Measurements from ENCODE around the gene ABLIM1. TPM values are rescaled to one million over a fixed set of nuclear protein-coding genes. Genes with fewer than 3 reads are reported as not detected.

ABLIM1 gene
- total and polyA plus RNA-seq, 4 donors = 13.6 to 117 (median 35.1) TPM

- no peak overlapping the region for H3K4me3 ChIP-seq (ENCODE audit: low read length in 2 of 2)
- H3K4me1 ChIP-seq (ENCODE audit: control insufficient read depth in 1 of 2, insufficient read depth in 2 of 2, low read length in 2 of 2) = no peaks in the 10 kb centered on the region
- DNase-seq (no peak), ATAC-seq (ENCODE audit: low FRiP score) (peak; percentile 50)
- no peaks in the 10 kb centered on the region for H3K27me3 ChIP-seq (ENCODE audit: control insufficient read depth in 1 of 2, insufficient read depth in 2 of 2, low read length in 1 of 2)
- no peak overlapping the region for H3K27ac ChIP-seq (ENCODE audit: low read depth in 1 of 2, low read length in 2 of 2)
- H3K9me3 ChIP-seq (ENCODE audit: control insufficient read depth, low read length) = no peaks in the 10 kb centered on the region
- H3K36me3 ChIP-seq (ENCODE audit: control insufficient read depth in 1 of 2, insufficient read depth in 2 of 2, low read length in 1 of 2) = no peaks in the 10 kb centered on the region
- intact Hi-C loops (cut with DNase I) = loop anchor here in 1 of 2 donors (5.0 kb wide), 1 partner anchor 51 kb away; no protein-coding TSS in a partner anchor
- WGBS, 2 donors = 93% methylated on average over 4 of the region's 4 CpGs
Observed at GRCh38 chr10:114613237-114613979, 44.7 kb downstream of the ABLIM1 start.

- Histone ChIP-seq H3K4me3 (ENCODE audit: low read length in 2 of 2) (no peak overlapping the region), H3K36me3 (ENCODE audit: control insufficient read depth in 1 of 2, insufficient read depth in 2 of 2, low read length in 1 of 2) (no peaks in the 10 kb centered on the region), H3K27ac (ENCODE audit: low read depth in 1 of 2, low read length in 2 of 2) (no peak overlapping the region), H3K9me3 (ENCODE audit: control insufficient read depth, low read length) (no peaks in the 10 kb centered on the region), H3K27me3 (ENCODE audit: control insufficient read depth in 1 of 2, insufficient read depth in 2 of 2, low read length in 1 of 2) (no peaks in the 10 kb centered on the region), H3K4me1 (ENCODE audit: control insufficient read depth in 1 of 2, insufficient read depth in 2 of 2, low read length in 2 of 2) (no peaks in the 10 kb centered on the region)
- DNase-seq (no peak), ATAC-seq (ENCODE audit: low FRiP score) (no peak)
- intact Hi-C loops (cut with DNase I) = loop anchor here in 1 of 2 donors (5.0 kb wide), 1 partner anchor 49 kb away; no protein-coding TSS in a partner anchor
- WGBS, 2 donors = 99 to 100% methylated on average over 1 of the region's 1 CpG
Observed at GRCh38 chr10:114611617-114612016, 46.5 kb downstream of the ABLIM1 start.

- Histone ChIP-seq H3K36me3 (ENCODE audit: control insufficient read depth in 1 of 2, insufficient read depth in 2 of 2, low read length in 1 of 2) (no peaks in the 10 kb centered on the region), H3K4me1 (ENCODE audit: control insufficient read depth in 1 of 2, insufficient read depth in 2 of 2, low read length in 2 of 2) (peaks cover 0 to 2% of the 10 kb centered on the region in 2 donors), H3K27me3 (ENCODE audit: control insufficient read depth in 1 of 2, insufficient read depth in 2 of 2, low read length in 1 of 2) (no peaks in the 10 kb centered on the region), H3K27ac (ENCODE audit: low read depth in 1 of 2, low read length in 2 of 2) (no peak overlapping the region), H3K9me3 (ENCODE audit: control insufficient read depth, low read length) (no peaks in the 10 kb centered on the region), H3K4me3 (ENCODE audit: low read length in 2 of 2) (no peak overlapping the region)
- WGBS, 2 donors = 95 to 98% methylated on average over 8 of the region's 8 CpGs
- no peak for ATAC-seq (ENCODE audit: low FRiP score)
- no peak for DNase-seq
- intact Hi-C loops (cut with DNase I) = loop anchor here in 1 of 2 donors (5.0 kb wide), 1 partner anchor 47 kb away; no protein-coding TSS in a partner anchor
Observed at GRCh38 chr10:114609518-114610426, 48.3 kb downstream of the ABLIM1 start.

- DNase-seq = no peak
- Histone ChIP-seq H3K27ac (ENCODE audit: low read depth in 1 of 2, low read length in 2 of 2) (no peak overlapping the region), H3K4me3 (ENCODE audit: low read length in 2 of 2) (no peak overlapping the region), H3K27me3 (ENCODE audit: control insufficient read depth in 1 of 2, insufficient read depth in 2 of 2, low read length in 1 of 2) (no peaks in the 10 kb centered on the region), H3K36me3 (ENCODE audit: control insufficient read depth in 1 of 2, insufficient read depth in 2 of 2, low read length in 1 of 2) (no peaks in the 10 kb centered on the region), H3K9me3 (ENCODE audit: control insufficient read depth, low read length) (no peaks in the 10 kb centered on the region), H3K4me1 (ENCODE audit: control insufficient read depth in 1 of 2, insufficient read depth in 2 of 2, low read length in 2 of 2) (peaks cover 0 to 2% of the 10 kb centered on the region in 2 donors)
- peak; percentile 15 for ATAC-seq (ENCODE audit: low FRiP score)
- intact Hi-C loops (cut with DNase I) = no loop called here
- 57 to 61% methylated on average over 8 of the region's 8 CpGs for WGBS, 2 donors
Observed at GRCh38 chr10:114607358-114607998, 50.6 kb downstream of the ABLIM1 start.

- intact Hi-C loops (cut with DNase I) = no loop called here
Observed at GRCh38 chr10:114605155-114605797, 52.8 kb downstream of the ABLIM1 start.

GRCh38 chr10:114604357-114605130 lies 53.5 kb downstream of the ABLIM1 start:
- Histone ChIP-seq H3K4me3 (ENCODE audit: low read length in 2 of 2) (no peak overlapping the region), H3K27ac (ENCODE audit: low read depth in 1 of 2, low read length in 2 of 2) (peak overlapping the region in 1 of 2 donors; percentile 23), H3K4me1 (ENCODE audit: control insufficient read depth in 1 of 2, insufficient read depth in 2 of 2, low read length in 2 of 2) (peaks cover 0 to 2% of the 10 kb centered on the region in 2 donors), H3K27me3 (ENCODE audit: control insufficient read depth in 1 of 2, insufficient read depth in 2 of 2, low read length in 1 of 2) (no peaks in the 10 kb centered on the region), H3K36me3 (ENCODE audit: control insufficient read depth in 1 of 2, insufficient read depth in 2 of 2, low read length in 1 of 2) (no peaks in the 10 kb centered on the region), H3K9me3 (ENCODE audit: control insufficient read depth, low read length) (no peaks in the 10 kb centered on the region)
- intact Hi-C loops (cut with DNase I) = no loop called here
- no peak for ATAC-seq (ENCODE audit: low FRiP score)
- DNase-seq = no peak
- WGBS, 2 donors = 63 to 64% methylated on average over 5 of the region's 5 CpGs

More at GRCh38 chr10:114605155-114605797, 52.8 kb downstream of the ABLIM1 start:
- H3K36me3 ChIP-seq (ENCODE audit: control insufficient read depth in 1 of 2, insufficient read depth in 2 of 2, low read length in 1 of 2) = no peaks in the 10 kb centered on the region
- WGBS, 2 donors = 88 to 93% methylated on average over 4 of the region's 4 CpGs
- ATAC-seq (ENCODE audit: low FRiP score) (no peak), DNase-seq (no peak)
- H3K4me1 ChIP-seq (ENCODE audit: control insufficient read depth in 1 of 2, insufficient read depth in 2 of 2, low read length in 2 of 2) = peaks cover 0 to 2% of the 10 kb centered on the region in 2 donors
- no peaks in the 10 kb centered on the region for H3K9me3 ChIP-seq (ENCODE audit: control insufficient read depth, low read length)
- no peak overlapping the region for H3K4me3 ChIP-seq (ENCODE audit: low read length in 2 of 2)
- no peaks in the 10 kb centered on the region for H3K27me3 ChIP-seq (ENCODE audit: control insufficient read depth in 1 of 2, insufficient read depth in 2 of 2, low read length in 1 of 2)
- no peak overlapping the region for H3K27ac ChIP-seq (ENCODE audit: low read depth in 1 of 2, low read length in 2 of 2)

GRCh38 chr10:114603948-114604347 lies 54.1 kb downstream of the ABLIM1 start:
- intact Hi-C loops (cut with DNase I) = no loop called here
- Histone ChIP-seq H3K9me3 (ENCODE audit: control insufficient read depth, low read length) (no peaks in the 10 kb centered on the region), H3K27ac (ENCODE audit: low read depth in 1 of 2, low read length in 2 of 2) (no peak overlapping the region), H3K27me3 (ENCODE audit: control insufficient read depth in 1 of 2, insufficient read depth in 2 of 2, low read length in 1 of 2) (no peaks in the 10 kb centered on the region), H3K4me3 (ENCODE audit: low read length in 2 of 2) (no peak overlapping the region), H3K4me1 (ENCODE audit: control insufficient read depth in 1 of 2, insufficient read depth in 2 of 2, low read length in 2 of 2) (peaks cover 0 to 2% of the 10 kb centered on the region in 2 donors), H3K36me3 (ENCODE audit: control insufficient read depth in 1 of 2, insufficient read depth in 2 of 2, low read length in 1 of 2) (no peaks in the 10 kb centered on the region)
- ATAC-seq (ENCODE audit: low FRiP score) (no peak), DNase-seq (no peak)
- 53 to 64% methylated on average over 2 of the region's 2 CpGs for WGBS, 2 donors

Measured in aorta (tissue), 5 donors.